22Rv1 (cell line): Measurements from ENCODE around the gene LRIG1.

ENCODE experiments used
- H3K27ac ChIP-seq: fragments of 450-650 bp; 2 replicates; pipeline ENCODE4 v1.5.1; 2017
- ZFX ChIP-seq: fragments of 450-650 bp; IDR thresholded peaks from 2 replicates; pipeline ENCODE4 v1.6.1; 2017; ENCODE audit warnings: antibody characterized with exemption, borderline replicate concordance
- TF ChIP-seq, protein P1 (sequence below): fragments of 450-650 bp; IDR thresholded peaks from 2 replicates; pipeline ENCODE4 v1.5.1; 2017; ENCODE audit warnings: mild to moderate bottlenecking

LRIG1 gene

GRCh38 chr3:66469220-66469640, 31.6 kb downstream of the LRIG1 start:
- H3K27ac ChIP-seq: no peak overlapping the region
- no peak for TF ChIP-seq ZFX
- TF ChIP-seq, protein P1, sequence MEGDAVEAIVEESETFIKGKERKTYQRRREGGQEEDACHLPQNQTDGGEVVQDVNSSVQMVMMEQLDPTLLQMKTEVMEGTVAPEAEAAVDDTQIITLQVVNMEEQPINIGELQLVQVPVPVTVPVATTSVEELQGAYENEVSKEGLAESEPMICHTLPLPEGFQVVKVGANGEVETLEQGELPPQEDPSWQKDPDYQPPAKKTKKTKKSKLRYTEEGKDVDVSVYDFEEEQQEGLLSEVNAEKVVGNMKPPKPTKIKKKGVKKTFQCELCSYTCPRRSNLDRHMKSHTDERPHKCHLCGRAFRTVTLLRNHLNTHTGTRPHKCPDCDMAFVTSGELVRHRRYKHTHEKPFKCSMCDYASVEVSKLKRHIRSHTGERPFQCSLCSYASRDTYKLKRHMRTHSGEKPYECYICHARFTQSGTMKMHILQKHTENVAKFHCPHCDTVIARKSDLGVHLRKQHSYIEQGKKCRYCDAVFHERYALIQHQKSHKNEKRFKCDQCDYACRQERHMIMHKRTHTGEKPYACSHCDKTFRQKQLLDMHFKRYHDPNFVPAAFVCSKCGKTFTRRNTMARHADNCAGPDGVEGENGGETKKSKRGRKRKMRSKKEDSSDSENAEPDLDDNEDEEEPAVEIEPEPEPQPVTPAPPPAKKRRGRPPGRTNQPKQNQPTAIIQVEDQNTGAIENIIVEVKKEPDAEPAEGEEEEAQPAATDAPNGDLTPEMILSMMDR: no peak

GRCh38 chr3:66467996-66468735, 32.7 kb downstream of the LRIG1 start:
- H3K27ac ChIP-seq: no peak overlapping the region
- no peak for TF ChIP-seq ZFX
- TF ChIP-seq, protein P1: no peak

DNA sequence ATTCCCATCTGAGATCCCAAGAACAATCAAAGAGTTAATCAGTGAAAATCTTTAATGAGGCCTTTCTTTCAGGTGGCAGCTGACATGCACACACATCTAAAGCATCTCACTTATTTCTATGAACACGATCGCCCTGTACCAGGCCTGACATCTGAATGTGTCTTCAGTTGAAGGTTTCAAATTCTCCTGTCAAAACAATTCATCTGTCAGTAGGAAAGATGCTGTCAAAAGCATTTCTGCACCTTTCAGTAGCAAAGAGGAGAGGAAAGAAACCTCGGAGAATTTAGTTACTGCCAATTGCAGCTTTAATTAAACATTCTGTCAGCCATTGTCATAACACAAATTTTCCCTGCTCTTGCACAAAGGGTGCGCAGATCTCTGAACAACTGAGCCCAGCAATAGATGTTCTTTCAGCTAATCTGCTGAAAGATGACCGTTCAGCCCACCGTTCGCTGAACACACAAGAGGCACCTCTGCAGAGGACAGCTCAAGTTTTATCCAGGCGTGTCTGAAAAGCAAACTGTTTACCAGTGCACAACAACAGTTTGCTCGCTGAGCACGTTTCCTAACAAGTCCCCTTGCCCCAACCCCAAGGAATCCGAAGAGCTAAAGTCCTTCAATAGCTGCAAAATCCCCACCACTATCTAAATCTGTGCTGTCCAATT, 34.1 kb downstream of the LRIG1 start:
- no peak overlapping the region for H3K27ac ChIP-seq
- TF ChIP-seq, protein P1: no peak
- TF ChIP-seq ZFX: no peak

DNA sequence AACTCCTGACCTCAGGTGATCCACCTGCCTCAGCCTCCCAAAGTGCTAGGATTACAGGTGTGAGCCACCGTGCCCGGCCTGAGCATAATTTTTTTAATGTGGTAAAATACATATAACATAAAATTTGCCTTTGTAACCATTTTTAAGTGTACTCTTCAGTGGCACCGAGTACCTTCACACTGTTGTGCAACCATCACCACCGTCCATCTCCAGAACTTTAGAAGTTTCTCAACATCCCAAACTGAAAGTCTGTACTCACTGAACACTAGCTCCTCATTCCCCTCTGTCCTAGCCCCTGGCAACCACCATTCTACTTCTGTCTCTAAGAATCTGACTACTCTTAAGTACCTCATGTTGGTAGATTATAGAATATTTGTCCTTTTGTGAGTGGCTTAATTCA, 35.2 kb downstream of the LRIG1 start:
- TF ChIP-seq ZFX: no peak
- TF ChIP-seq, protein P1: no peak
- no peak overlapping the region for H3K27ac ChIP-seq

- no peak overlapping the region for H3K27ac ChIP-seq
Observed at GRCh38 chr3:66465034-66465433, 35.8 kb downstream of the LRIG1 start.

GRCh38 chr3:66464512-66464894, 36.3 kb downstream of the LRIG1 start:
- no peak overlapping the region for H3K27ac ChIP-seq
- TF ChIP-seq, protein P1: no peak
- no peak for TF ChIP-seq ZFX

More at GRCh38 chr3:66465034-66465433, 35.8 kb downstream of the LRIG1 start:
- TF ChIP-seq, protein P1: no peak

GRCh38 chr3:66463730-66464511, 36.9 kb downstream of the LRIG1 start:
- no peak overlapping the region for H3K27ac ChIP-seq
- TF ChIP-seq, protein P1: no peak
- TF ChIP-seq ZFX: no peak
